GM21360 (cell line): ENCODE results near the gene UCN3.
"Not testable (repeated sequence)": the region's sequence is repeated elsewhere in the genome, so short reads cannot be mapped to it uniquely, and the experiment has no call there.

Source experiments
- ATAC-seq: cut with Tn5 transposase; IDR thresholded peaks from one replicate; pipeline ENCODE4 v1.9.1; 2021; ENCODE audit warnings: mild to moderate bottlenecking, moderate library complexity; ENCODE audit not compliant: unreplicated experiment

UCN3 gene

DNA sequence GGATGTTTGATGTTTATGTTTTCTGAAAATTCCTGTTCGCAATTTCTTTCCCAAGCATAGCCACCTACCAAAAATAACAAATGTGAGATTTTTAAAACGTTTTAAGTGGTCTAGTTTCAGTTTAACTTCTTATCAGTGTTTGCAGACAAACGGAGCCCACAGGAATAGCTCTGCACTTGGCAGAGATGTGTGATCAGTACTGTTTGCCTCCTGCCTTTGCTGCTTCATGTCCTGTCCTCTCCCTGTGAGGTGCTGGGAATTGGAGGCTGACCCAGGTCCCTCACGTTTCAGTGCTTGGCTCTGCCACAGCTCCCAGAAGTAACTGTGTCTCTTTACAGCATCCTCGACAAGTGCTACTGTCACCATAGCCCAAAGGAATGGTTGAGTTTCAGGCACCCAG, 1.2 kb downstream of the UCN3 start:
- ATAC-seq = no peak

DNA sequence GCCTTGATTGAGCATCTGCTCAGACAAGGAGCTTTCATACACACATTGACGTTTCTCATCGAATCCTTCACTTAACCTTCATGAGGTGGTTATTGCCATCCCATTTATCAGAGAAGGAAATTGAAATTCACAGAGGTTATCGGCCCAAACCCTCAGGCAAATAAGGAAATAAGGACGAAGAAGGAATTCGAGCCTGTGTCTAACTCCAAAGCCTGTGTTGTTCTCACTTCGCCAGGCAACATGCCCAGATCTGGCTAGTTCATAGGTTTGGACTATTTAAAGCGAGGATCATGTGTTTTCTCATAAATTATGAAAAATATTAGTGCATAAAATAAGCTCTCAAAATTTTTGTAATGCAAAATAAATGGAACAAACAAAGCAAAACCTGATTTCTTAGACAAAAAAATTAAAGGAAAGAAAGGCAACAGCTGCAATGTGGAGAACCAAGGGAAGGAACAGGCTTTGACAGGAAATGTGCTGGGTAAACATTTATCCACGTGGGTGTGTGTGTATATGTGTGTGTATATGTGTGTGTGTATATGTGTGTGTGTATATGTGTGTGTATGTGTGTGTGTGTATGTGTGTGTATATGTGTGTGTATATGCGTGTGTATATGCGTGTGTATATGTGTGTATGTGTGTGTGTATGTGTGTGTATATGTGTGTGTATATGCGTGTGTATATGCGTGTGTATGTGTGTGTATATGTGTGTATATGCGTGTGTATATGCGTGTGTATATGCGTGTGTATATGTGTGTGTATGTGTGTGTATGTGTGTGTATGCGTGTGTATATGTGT, 4.8 kb downstream of the UCN3 start:
- no peak for ATAC-seq

DNA sequence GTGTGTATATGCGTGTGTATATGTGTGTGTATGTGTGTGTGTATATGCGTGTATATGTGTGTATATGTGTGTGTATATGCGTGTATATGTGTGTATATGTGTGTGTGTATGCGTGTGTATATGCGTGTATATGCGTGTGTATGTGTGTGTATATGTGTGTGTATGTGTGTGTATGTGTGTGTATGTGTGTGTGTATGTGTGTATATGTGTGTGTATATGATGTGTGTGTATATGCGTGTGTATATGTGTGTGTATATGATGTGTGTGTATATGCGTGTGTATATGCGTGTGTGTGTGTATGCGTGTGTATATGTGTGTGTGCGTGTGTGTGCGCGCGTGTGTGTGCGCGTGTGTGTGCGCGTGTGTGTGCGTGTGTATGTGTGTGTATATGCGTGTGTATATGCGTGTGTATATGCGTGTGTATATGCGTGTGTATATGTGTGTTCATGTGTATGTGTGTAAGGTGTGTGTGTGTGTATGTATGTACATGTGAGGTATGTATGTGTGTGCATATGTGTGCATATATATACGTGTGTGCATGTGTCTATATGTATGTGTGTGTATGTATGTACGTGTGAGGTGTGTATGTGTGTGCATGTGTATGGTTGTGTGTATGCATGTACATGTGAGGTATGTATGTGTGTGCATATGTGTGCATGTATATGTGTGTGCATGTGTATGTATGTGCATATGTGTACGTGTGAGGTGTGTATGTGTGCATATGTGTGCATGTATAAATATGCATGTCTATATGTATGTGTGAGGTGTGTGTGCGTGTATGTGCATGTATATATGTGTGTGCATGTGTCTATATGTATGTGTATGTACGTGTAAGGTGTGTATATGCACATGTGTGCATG, 6.0 kb downstream of the UCN3 start:
- ATAC-seq = no peak

DNA sequence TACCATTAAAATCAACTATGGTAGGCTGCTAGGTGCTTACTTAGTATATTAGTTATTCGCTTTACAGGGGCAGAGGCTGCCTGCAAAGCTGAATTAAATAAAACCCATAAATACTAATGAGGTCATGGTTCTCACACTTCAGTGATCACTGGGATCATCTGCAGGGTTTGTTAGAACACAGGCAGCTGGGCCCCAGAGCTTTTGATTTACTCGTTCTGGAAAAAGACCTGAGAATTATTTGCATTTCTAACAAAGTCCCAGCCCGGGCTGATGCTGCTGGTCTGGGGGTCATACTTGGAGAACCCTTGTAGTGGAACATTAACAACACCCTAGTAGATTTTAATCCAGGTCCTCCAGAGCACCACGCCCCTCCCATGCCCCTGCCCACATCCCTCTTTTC, 8.5 kb downstream of the UCN3 start:
- no peak for ATAC-seq

DNA sequence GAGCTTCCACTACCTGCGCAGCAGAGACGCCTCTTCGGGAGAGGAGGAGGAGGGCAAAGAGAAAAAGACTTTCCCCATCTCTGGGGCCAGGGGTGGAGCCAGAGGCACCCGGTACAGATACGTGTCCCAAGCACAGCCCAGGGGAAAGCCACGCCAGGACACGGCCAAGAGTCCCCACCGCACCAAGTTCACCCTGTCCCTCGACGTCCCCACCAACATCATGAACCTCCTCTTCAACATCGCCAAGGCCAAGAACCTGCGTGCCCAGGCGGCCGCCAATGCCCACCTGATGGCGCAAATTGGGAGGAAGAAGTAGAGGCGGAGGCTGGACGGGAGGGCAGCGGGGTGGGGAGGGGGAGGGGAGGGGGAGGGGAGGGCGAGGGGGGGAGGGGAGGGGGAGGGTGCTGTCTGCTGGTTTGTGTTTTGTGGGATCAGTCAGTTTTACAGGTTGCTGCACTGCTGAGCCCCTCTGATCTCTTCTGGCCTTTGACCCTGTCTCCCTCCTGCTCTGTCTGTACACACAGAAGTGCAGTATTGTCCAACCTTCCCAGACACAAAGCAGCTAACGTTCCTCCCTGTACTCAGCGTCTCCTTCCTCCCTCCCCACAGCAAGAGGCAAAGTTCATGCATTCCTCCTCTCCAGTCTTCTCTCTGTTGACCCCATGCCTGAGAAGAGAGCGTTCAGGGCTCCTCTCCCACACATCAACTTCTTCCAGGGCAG, 9.3 kb downstream of the UCN3 start:
- no peak for ATAC-seq

DNA sequence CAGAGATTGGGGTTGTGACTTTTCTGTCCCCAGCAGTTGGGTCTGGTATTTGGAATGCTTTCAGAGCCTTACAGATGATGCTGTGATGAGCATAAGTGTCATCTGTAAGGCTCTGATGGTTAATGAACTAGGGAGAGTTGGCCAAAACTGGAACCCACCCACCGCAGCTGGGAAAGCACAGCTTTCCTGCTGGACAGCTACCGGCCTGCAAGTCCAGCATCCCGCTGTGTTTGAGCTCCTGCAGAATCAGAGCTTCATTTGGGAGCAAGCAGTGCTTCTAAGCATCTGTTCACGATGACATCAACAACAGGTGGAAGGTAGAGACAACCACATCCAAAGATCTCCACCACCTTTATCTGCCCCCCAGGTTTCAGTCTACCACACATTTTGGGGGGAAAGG, 11.7 kb downstream of the UCN3 start:
- no peak for ATAC-seq

DNA sequence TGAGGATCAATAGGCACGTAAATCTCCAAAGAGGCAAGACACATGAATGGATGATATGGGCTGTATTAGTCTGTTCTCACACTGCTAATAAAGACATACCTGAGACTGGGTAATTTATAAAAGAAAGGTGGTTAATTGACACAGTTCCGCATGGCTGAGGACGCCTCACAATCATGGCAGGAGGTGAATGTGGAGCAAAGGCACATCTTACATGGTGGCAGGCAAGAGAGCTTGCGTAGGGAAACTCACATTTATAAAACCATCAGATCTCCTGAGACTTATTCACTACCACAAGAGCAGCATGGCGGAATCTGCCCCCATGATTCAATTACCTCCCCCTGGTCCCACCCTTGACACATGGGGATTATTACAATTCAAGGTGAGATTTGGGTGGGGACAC, 14.4 kb downstream of the UCN3 start:
- ATAC-seq = not testable (repeated sequence)

DNA sequence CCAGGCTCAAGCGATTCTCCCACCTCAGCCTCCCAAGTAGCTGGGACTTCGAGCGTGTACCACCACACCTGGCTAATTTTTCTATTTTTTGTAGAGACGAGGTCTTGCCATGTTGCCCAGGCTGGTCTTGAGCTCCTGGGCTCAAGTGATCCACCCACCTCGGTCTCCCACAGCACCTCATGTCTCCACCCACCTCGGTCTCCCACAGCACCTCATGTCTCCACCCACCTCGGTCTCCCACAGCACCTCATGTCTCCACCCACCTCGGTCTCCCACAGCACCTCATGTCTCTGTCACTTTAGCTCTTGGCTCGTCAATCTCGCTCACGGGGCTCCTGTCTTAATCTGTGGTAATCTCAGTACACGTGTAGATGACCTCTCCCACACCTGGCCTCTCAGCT, 15.6 kb downstream of the UCN3 start:
- ATAC-seq = not testable (repeated sequence)

DNA sequence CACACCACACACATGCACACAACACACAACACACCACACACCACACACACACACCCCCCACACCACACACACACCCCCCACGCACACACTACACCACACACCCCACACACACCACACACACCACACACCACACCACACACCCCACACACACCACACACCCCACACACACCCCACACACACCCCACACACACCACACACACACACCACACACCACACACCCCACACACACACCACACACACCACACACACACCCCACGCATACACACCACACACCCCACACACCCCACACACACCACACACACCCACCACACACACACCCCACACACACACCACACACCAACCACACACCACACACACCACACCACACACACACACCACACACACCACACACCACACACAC, 16.4 kb downstream of the UCN3 start:
- no peak for ATAC-seq

DNA sequence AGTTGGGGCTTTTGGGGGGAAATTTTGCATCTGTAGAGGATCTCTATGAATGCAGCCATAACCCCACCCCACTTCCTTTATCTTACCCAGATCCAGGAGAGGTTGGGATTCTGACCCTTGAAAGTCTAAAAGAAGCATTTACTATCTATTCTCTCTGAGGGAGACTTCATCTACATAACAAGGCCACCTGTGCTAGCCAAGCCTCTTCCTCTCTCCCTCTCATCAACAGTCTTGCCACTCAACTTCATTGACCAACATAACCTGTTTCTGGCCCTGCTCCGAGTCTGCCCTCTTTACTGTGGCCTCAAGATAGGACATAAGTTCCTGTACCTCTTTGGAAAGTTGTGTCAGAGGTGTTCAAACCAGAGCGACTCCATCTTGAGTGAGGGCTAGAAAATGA, 20.5 kb downstream of the UCN3 start:
- no peak for ATAC-seq

DNA sequence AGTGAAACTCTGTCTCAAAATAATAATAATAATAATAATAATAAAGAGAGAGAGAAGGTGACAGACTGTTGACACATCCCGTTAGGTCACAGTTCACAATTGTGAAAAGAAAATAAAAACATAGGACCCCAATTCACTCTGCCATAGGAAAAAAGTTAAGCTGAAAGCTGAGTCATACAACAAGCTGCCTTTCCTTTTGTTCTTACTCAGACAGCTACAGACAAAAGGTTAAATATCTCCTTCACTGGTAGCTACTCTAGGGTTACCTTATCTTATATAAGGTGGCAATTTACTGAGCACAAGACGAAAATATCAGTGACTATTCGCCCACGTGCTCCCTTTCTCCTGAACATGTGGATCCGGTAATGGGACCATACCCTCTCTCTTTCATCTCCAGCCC, 22.4 kb downstream of the UCN3 start:
- ATAC-seq = no peak

DNA sequence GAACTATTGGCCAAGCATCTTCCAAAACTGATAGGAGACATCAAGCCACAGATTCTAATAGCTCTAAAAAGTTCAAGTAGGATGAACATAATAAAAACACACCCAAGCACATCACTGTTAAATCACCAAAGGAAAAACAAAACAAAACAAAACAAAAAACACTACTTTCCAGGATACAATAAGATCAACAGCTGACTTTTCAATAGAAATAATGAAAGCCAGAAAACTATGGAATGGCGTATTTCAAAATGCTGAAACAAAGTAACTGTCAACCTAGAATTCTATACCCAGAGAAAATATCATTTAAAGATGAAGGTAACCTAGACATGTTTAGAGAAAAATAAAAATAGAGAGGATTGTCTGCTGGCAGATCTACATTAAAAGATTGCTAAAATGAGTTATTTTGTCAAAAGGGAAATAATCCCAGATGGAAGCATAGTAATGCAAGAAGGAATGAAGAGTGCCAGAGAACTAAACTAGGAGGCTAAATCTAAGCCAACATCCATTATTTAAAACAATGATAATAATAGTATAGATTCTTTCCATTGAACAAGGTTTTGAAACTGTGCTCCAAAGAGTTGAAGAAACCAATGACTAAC, 25.9 kb downstream of the UCN3 start:
- ATAC-seq = no peak

DNA sequence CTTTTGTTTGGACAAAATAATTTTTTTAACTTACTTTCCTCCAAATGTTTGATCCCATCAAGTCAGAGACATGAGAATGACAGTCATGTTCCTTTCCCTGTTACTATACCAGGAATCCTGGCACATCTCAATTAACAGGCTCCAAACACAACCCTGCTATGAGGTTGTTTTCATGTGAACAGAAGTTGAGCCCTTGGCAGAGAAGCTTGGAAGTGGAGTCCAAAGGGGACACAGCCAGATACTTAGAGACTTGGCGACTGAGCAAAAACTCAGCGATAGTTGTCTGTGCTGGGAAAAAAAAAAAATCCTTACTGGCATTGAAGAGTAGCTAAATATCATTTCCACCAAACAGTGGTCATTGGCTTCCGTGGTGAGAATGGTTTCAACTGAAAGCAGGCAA, 27.0 kb downstream of the UCN3 start:
- ATAC-seq = no peak

DNA sequence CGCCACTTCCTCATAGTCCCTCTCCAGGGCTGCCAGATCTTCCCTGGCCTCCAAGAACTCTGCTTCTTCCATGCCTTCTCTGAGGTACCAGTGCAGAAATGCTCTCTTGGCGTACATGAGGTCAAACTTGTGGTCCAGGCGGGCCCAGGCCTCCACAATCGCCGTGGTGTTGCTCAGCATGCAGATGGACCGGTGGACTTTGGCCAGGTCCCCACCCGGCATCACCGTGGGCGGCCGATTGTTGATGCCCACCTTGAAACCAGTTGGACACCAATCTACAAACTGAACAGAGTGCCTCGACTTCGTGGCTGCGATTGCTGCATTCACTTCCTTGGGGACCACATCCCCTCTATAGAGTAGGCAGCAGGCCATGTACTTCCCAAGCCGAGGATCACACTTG, 28.8 kb downstream of the UCN3 start:
- ATAC-seq = no peak

DNA sequence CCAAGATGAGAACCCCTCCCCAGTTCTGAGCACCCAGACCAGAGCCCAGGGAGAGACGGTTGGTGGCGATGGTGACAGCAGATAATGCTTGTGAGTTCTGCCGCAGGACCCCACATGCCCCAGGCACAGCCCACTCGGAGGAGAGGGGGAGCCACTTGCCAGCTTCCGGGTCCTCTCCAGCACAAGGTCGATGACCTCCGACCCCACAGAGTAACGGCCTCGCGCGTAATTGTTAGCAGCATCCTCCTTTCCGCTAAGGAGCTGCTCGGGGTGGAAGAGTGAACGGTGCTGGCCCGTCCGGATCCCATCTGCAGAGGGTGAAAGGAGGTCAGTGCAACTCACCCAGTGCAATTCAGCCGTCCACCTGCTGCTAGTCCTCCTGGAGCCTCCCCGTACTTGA, 30.4 kb downstream of the UCN3 start:
- ATAC-seq = no peak

DNA sequence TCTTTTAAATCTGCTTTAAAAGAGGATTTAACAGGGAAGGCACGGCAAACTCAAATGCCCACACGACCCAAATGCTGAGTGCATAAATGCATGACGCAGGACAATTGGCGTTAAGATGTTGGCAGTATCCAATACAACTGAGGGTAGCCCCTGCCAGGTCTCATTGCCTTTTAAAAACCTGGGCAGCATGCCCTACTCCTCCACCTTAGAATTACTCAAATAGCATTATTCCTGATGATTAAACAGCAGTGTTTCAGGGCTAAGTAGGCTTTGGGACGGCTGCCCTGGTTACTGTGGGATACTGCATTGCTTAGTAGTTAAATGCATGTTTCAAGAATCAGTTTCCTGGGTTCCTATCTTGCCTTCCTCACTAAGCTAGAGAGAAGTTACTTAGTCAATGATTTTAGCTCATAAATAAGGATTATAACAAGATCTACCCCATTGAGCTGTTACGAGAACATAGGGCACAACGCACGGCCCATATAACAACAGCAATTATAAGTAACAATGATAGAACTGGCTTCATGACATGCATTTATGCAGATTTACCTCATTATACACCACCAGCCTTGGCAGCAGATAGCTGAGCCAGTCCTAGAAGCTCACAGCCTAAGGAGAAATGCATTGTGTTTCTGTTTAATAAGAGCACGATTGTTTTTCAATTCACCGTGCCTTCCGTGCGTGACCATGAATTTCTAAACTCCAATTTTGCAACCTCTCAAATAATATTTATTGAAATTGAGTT, 32.0 kb downstream of the UCN3 start:
- ATAC-seq = no peak

DNA sequence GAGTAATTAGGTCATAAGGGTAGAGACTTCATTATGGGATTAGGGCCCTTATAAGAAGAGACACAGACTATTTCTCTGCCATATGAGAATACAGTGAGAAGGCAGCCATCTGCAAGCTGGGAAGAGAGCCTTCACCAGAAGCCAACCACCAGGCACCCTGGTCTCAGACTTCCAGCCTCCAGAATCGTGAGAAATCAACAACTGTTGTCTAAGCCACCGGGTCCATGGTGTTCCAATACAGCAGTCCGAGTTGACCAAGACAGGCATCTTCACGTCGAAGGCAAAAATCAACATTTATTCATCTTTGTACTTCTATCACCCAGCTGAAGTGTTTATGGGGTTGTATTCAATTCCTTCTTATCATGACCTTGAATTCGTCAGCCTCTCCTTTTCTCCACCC, 34.6 kb downstream of the UCN3 start:
- ATAC-seq = no peak

DNA sequence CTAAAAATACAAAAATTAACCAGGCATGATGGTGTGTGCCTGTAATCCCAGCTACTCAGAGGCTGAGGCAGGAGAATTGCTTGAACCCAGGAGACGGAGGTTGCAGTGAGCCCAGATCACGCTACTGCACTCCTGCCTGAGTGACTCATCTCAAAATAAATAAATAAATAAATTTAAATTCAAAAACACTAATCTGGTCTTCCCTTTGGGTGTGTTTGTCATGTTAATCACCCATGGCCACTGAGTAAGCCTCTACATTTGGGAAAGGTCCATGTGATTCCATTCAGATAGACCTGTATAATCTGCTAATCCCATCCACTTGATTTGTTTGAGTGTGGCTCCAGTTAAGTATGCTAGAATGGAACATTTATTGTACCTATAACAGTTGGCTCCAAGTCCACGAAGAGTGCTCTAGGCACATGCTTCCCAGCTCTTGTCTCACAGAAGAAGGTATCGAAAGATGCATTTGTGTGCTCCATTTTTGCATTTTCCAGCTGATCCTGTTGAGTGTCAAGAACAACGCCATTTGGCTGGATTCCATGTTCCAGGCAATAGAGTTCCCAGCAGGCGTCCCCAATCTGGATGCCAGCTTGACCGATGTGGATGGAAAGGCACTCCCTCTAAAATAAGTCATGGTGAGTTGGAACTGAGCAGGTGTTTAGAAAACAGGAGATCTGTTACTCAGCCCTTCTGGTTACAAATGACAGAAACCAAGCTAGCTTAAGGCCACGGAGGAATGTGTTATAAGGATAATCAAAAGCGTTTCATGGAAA, 35.9 kb downstream of the UCN3 start:
- ATAC-seq = no peak

DNA sequence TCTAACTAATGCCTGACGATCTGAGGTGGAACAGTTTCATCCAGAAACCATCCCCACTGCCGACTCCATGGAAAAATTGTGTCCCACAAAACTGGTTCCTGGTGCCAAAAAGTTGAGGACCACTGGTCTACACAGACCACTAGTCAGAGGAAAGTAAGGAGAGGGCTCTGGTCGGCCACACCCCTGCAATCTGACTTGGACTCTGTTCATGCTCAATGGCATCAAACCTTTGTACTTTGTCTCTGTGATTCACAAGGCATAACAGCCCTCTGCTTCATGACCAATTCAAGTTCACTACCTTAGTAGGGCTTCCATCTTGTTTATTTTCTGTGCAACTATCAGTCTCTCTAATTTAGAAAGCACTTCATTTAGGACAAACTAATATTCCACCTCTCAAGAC, 38.0 kb downstream of the UCN3 start:
- no peak for ATAC-seq
